WTC11 (cell line): ENCODE results near the gene CALY. TPM values are rescaled to one million over a fixed set of nuclear protein-coding genes. Genes with fewer than 3 reads are reported as not detected.

Experiments used
- ATAC-seq: fragments of 200-7000 bp; cut with Tn5 transposase; 2 replicates; pipeline ENCODE4 v1.10.0; 2021; ENCODE audit warnings: mild to moderate bottlenecking, moderate library complexity
- CTCF ChIA-PET: fragments of 300-600 bp; sonication (Branson Sonifier 250); formaldehyde crosslinking; loops from one replicate; lab custom pipeline; 2021; ENCODE audit warnings: antibody characterized with exemption; lab: Charles Lee
- POLR2A ChIA-PET: fragments of 350-600 bp; sonication (Branson Sonifier 250); formaldehyde crosslinking; loops from one replicate; lab custom pipeline; 2021; ENCODE audit warnings: antibody characterized with exemption; lab: Charles Lee
- DNase-seq: peaks from one replicate; pipeline ENCODE4 v3.0.0; 2021; ENCODE audit warnings: low spot score
- H3K27ac Mint-ChIP-seq: 2 replicates; pipeline ENCODE4 v1.8.0; 2021; ENCODE audit warnings: mixed read lengths
- H3K27me3 Mint-ChIP-seq: 2 replicates; pipeline ENCODE4 v1.8.0; 2021; ENCODE audit warnings: low read depth, mild to moderate bottlenecking, moderate library complexity, mixed read lengths
- H3K36me3 Mint-ChIP-seq: 2 replicates; pipeline ENCODE4 v1.8.0; 2021; ENCODE audit warnings: mixed read lengths
- H3K4me1 Mint-ChIP-seq: 2 replicates; pipeline ENCODE4 v1.8.0; 2022; ENCODE audit warnings: mixed read lengths
- H3K4me3 Mint-ChIP-seq: 2 replicates; pipeline ENCODE4 v1.8.0; 2021; ENCODE audit warnings: mild to moderate bottlenecking, moderate library complexity, mixed read lengths
- H3K9me3 Mint-ChIP-seq: 2 replicates; pipeline ENCODE4 v1.8.0; 2021; ENCODE audit warnings: mixed read lengths
- ATF1 ChIP-seq: sonication (generic); formaldehyde crosslinking; IDR thresholded peaks from 2 replicates; pipeline ENCODE4 v1.8.1; 2023; ENCODE audit warnings: mild to moderate bottlenecking, moderate library complexity, missing genetic modification reagents
- CREB1 ChIP-seq: sonication (generic); formaldehyde crosslinking; IDR thresholded peaks from 2 replicates; pipeline ENCODE4 v1.8.0; 2023; ENCODE audit warnings: mild to moderate bottlenecking, missing genetic modification reagents
- NR1H2 ChIP-seq: sonication (generic); formaldehyde crosslinking; IDR thresholded peaks from 2 replicates; pipeline ENCODE4 v1.9.0; 2021; ENCODE audit warnings: mild to moderate bottlenecking, moderate library complexity, missing genetic modification reagents
- TP53 ChIP-seq: sonication (generic); formaldehyde crosslinking; IDR thresholded peaks from 2 replicates; pipeline ENCODE4 v1.8.1; 2023; ENCODE audit warnings: mild to moderate bottlenecking, missing genetic modification reagents
- ZNF121 ChIP-seq: sonication (generic); formaldehyde crosslinking; IDR thresholded peaks from 2 replicates; pipeline ENCODE4 v1.8.0; 2023; ENCODE audit warnings: missing genetic modification reagents
- ZNF396 ChIP-seq: fragments of 250-450 bp; sonication (Bioruptor Pico); IDR thresholded peaks from 2 replicates; pipeline ENCODE4 v1.8.0; 2021; ENCODE audit warnings: mild to moderate bottlenecking, moderate library complexity, borderline replicate concordance
- ZNF423 ChIP-seq: fragments of 250-450 bp; sonication (Bioruptor Pico); IDR thresholded peaks from 2 replicates; pipeline ENCODE4 v2.1.2; 2022; ENCODE audit warnings: mild to moderate bottlenecking, moderate library complexity
- total RNA-seq: library from RNA; stranded (reverse); gene quantifications from 3 replicates; pipeline ENCODE4 v1.2.3, GENCODE V29; 2021
- TF ChIP-seq, protein P1 (sequence below): sonication (generic); formaldehyde crosslinking; IDR thresholded peaks from 2 replicates; pipeline ENCODE4 v1.8.0; 2022; ENCODE audit warnings: mild to moderate bottlenecking, missing genetic modification reagents
- TF ChIP-seq, protein P2 (sequence below): sonication (generic); formaldehyde crosslinking; IDR thresholded peaks from 2 replicates; pipeline ENCODE4 v1.8.1; 2023; ENCODE audit warnings: mild to moderate bottlenecking, missing genetic modification reagents
- TF ChIP-seq, protein P3 (sequence below): sonication (generic); formaldehyde crosslinking; IDR thresholded peaks from 2 replicates; pipeline ENCODE4 v1.8.0; 2022; ENCODE audit warnings: missing genetic modification reagents
- TF ChIP-seq, protein P4 (sequence below): fragments of 250-450 bp; sonication (Bioruptor Pico); IDR thresholded peaks from 2 replicates; pipeline ENCODE4 v2.1.2; 2022; ENCODE audit warnings: mild to moderate bottlenecking, moderate library complexity
- TF ChIP-seq, protein P5 (sequence below): sonication (generic); formaldehyde crosslinking; conservative IDR thresholded peaks from 2 replicates; pipeline ENCODE4 v1.8.1; 2023; ENCODE audit warnings: mild to moderate bottlenecking, low read depth, missing genetic modification reagents, moderate library complexity
- TF ChIP-seq, protein P6 (sequence below): fragments of 250-450 bp; sonication (Bioruptor Pico); IDR thresholded peaks from 2 replicates; pipeline ENCODE4 v1.9.0; 2021; ENCODE audit warnings: mild to moderate bottlenecking

The CALY gene
- total RNA-seq, 1 experiment from 2014 or later, result 0.63 TPM

DNA sequence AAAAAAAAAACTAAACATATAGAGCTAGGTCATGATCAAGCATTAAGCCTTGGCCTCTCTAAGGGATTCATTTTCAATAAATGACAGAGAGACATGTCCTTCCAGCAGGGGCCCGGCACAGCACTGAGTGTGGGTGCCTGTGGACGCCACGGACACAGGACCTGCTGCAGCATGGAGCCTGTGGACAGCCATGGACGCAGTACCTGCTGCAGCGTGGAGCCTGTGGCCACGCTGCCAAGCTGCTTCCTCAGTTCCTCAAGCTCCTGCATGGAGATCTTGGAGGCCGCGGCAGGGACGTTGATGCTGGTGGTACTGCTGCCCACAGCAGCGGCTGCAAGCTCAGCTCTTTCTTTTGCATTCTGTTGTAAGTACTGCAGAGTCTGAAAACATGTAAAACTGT lies 37.5 kb downstream of the CALY start (continued):
- TF ChIP-seq, protein P1, sequence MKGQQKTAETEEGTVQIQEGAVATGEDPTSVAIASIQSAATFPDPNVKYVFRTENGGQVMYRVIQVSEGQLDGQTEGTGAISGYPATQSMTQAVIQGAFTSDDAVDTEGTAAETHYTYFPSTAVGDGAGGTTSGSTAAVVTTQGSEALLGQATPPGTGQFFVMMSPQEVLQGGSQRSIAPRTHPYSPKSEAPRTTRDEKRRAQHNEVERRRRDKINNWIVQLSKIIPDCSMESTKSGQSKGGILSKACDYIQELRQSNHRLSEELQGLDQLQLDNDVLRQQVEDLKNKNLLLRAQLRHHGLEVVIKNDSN (CRISPR knock-in tag), result no peak
- TF ChIP-seq, protein P2, sequence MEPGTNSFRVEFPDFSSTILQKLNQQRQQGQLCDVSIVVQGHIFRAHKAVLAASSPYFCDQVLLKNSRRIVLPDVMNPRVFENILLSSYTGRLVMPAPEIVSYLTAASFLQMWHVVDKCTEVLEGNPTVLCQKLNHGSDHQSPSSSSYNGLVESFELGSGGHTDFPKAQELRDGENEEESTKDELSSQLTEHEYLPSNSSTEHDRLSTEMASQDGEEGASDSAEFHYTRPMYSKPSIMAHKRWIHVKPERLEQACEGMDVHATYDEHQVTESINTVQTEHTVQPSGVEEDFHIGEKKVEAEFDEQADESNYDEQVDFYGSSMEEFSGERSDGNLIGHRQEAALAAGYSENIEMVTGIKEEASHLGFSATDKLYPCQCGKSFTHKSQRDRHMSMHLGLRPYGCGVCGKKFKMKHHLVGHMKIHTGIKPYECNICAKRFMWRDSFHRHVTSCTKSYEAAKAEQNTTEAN (CRISPR knock-in tag), result no peak
- TF ChIP-seq ZNF423, result no peak
- TF ChIP-seq, protein P3, sequence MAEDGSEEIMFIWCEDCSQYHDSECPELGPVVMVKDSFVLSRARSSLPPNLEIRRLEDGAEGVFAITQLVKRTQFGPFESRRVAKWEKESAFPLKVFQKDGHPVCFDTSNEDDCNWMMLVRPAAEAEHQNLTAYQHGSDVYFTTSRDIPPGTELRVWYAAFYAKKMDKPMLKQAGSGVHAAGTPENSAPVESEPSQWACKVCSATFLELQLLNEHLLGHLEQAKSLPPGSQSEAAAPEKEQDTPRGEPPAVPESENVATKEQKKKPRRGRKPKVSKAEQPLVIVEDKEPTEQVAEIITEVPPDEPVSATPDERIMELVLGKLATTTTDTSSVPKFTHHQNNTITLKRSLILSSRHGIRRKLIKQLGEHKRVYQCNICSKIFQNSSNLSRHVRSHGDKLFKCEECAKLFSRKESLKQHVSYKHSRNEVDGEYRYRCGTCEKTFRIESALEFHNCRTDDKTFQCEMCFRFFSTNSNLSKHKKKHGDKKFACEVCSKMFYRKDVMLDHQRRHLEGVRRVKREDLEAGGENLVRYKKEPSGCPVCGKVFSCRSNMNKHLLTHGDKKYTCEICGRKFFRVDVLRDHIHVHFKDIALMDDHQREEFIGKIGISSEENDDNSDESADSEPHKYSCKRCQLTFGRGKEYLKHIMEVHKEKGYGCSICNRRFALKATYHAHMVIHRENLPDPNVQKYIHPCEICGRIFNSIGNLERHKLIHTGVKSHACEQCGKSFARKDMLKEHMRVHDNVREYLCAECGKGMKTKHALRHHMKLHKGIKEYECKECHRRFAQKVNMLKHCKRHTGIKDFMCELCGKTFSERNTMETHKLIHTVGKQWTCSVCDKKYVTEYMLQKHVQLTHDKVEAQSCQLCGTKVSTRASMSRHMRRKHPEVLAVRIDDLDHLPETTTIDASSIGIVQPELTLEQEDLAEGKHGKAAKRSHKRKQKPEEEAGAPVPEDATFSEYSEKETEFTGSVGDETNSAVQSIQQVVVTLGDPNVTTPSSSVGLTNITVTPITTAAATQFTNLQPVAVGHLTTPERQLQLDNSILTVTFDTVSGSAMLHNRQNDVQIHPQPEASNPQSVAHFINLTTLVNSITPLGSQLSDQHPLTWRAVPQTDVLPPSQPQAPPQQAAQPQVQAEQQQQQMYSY (CRISPR knock-in tag), result no peak

DNA sequence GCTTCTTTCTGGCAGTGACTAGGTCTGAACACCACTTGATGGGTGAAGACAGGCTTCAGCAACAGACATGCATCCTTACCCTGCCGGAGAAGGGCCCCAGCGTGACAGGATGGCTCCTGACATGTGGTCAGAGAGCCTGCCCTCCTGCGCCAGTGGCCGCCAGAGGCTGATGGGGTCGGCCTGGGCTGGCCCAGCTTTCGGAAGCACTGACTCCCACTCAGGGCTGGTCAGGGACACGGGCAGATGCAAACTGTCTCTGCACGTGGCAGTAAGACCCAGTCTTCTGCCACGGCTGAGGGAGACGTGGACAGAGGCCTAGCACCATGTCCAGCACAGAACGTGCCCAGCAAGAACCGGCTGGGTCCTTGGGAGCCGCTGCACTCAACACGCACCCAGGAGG lies 38.2 kb downstream of the CALY start:
- Mint-ChIP-seq H3K9me3 (no peaks in the 10 kb centered on the region), H3K36me3 (peaks cover 63% of the 10 kb centered on the region), H3K4me3 (no peak overlapping the region), H3K27me3 (no peaks in the 10 kb centered on the region), H3K4me1 (no peaks in the 10 kb centered on the region), H3K27ac (no peak overlapping the region)
- ChIA-PET POLR2A (no interaction called here), CTCF (no interaction called here)
- DNase-seq (no peak), ATAC-seq (no peak)
- TF ChIP-seq ATF1 (no peak), TP53 (CRISPR knock-in tag) (no peak), ZNF121 (no peak), ZNF396 (CRISPR knock-in tag) (no peak), NR1H2 (no peak), CREB1 (CRISPR knock-in tag) (no peak)
- TF ChIP-seq, protein P4, sequence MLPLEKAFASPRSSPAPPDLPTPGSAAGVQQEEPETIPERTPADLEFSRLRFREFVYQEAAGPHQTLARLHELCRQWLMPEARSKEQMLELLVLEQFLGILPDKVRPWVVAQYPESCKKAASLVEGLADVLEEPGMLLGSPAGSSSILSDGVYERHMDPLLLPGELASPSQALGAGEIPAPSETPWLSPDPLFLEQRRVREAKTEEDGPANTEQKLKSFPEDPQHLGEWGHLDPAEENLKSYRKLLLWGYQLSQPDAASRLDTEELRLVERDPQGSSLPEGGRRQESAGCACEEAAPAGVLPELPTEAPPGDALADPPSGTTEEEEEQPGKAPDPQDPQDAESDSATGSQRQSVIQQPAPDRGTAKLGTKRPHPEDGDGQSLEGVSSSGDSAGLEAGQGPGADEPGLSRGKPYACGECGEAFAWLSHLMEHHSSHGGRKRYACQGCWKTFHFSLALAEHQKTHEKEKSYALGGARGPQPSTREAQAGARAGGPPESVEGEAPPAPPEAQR (CRISPR knock-in tag), result no peak
- TF ChIP-seq, protein P5, sequence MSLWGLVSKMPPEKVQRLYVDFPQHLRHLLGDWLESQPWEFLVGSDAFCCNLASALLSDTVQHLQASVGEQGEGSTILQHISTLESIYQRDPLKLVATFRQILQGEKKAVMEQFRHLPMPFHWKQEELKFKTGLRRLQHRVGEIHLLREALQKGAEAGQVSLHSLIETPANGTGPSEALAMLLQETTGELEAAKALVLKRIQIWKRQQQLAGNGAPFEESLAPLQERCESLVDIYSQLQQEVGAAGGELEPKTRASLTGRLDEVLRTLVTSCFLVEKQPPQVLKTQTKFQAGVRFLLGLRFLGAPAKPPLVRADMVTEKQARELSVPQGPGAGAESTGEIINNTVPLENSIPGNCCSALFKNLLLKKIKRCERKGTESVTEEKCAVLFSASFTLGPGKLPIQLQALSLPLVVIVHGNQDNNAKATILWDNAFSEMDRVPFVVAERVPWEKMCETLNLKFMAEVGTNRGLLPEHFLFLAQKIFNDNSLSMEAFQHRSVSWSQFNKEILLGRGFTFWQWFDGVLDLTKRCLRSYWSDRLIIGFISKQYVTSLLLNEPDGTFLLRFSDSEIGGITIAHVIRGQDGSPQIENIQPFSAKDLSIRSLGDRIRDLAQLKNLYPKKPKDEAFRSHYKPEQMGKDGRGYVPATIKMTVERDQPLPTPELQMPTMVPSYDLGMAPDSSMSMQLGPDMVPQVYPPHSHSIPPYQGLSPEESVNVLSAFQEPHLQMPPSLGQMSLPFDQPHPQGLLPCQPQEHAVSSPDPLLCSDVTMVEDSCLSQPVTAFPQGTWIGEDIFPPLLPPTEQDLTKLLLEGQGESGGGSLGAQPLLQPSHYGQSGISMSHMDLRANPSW, result no peak
- TF ChIP-seq, protein P6, sequence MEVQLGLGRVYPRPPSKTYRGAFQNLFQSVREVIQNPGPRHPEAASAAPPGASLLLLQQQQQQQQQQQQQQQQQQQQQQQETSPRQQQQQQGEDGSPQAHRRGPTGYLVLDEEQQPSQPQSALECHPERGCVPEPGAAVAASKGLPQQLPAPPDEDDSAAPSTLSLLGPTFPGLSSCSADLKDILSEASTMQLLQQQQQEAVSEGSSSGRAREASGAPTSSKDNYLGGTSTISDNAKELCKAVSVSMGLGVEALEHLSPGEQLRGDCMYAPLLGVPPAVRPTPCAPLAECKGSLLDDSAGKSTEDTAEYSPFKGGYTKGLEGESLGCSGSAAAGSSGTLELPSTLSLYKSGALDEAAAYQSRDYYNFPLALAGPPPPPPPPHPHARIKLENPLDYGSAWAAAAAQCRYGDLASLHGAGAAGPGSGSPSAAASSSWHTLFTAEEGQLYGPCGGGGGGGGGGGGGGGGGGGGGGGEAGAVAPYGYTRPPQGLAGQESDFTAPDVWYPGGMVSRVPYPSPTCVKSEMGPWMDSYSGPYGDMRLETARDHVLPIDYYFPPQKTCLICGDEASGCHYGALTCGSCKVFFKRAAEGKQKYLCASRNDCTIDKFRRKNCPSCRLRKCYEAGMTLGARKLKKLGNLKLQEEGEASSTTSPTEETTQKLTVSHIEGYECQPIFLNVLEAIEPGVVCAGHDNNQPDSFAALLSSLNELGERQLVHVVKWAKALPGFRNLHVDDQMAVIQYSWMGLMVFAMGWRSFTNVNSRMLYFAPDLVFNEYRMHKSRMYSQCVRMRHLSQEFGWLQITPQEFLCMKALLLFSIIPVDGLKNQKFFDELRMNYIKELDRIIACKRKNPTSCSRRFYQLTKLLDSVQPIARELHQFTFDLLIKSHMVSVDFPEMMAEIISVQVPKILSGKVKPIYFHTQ (CRISPR knock-in tag), result no peak
